Sigmoid colon (tissue), 4 donors: ENCODE results near the gene SPINK5.

Experiments
- POLR2A ChIP-seq, 2 donors: fragments of 450-650 bp; IDR thresholded peaks; one replicate each; pipeline ENCODE4 v1.6.1; 2016; ENCODE audit warnings: antibody characterized with exemption in 2 of 2, mild to moderate bottlenecking in 2 of 2, moderate library complexity in 2 of 2
- POLR2AphosphoS5 ChIP-seq, 4 donors: sonication (generic); formaldehyde crosslinking; IDR thresholded peaks; one replicate each; pipeline ENCODE4 v1.6.1; 2017; ENCODE audit warnings: antibody characterized with exemption in 4 of 4
- TF ChIP-seq, protein P1 (sequence below), 4 experiments: fragments of 450-650 bp in 3 of 4; fragments of 200-600 bp in 1 of 4; IDR thresholded peaks; one replicate each; pipeline ENCODE4 v1.5.1; 2016 to 2019; ENCODE audit warnings: antibody characterized with exemption in 4 of 4, mild to moderate bottlenecking in 3 of 4, moderate library complexity in 2 of 4

DNA sequence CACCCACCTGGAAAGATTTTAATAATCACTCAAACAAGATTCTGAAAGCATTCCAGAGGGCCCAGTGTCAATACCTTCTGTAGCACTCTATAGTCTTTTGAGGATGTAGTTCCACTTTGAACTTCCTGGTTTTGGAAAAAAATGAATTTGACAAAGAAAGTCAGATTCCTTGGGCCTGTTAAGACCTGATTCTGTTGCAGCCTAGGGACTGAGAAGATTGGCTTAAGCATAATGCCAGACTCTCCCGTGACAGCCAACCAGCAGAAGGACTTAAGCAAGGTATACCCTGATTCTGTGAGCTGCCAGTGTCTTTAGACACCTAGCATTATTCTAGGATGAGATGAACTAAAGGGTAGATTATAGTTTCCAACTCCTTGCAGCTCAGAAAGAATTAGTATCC is 6.8 kb downstream of the SPINK5 start:
- TF ChIP-seq POLR2A (IDR thresholded peaks at IDR 0.05) (no peak), POLR2AphosphoS5 (IDR thresholded peaks at IDR 0.05) (no peak)
- TF ChIP-seq, protein P1, sequence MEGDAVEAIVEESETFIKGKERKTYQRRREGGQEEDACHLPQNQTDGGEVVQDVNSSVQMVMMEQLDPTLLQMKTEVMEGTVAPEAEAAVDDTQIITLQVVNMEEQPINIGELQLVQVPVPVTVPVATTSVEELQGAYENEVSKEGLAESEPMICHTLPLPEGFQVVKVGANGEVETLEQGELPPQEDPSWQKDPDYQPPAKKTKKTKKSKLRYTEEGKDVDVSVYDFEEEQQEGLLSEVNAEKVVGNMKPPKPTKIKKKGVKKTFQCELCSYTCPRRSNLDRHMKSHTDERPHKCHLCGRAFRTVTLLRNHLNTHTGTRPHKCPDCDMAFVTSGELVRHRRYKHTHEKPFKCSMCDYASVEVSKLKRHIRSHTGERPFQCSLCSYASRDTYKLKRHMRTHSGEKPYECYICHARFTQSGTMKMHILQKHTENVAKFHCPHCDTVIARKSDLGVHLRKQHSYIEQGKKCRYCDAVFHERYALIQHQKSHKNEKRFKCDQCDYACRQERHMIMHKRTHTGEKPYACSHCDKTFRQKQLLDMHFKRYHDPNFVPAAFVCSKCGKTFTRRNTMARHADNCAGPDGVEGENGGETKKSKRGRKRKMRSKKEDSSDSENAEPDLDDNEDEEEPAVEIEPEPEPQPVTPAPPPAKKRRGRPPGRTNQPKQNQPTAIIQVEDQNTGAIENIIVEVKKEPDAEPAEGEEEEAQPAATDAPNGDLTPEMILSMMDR (IDR thresholded peaks at IDR 0.05), result no peak
